ENCODE data around the gene AQP3. TPM values are rescaled to one million over a fixed set of nuclear protein-coding genes. Genes with fewer than 3 reads are reported as not detected.

Gene AQP3
- total and polyA plus RNA-seq, 2 of the 4 experiments (the other 2 are of a cell fraction) = 3.8 to 12.2 TPM

DNA sequence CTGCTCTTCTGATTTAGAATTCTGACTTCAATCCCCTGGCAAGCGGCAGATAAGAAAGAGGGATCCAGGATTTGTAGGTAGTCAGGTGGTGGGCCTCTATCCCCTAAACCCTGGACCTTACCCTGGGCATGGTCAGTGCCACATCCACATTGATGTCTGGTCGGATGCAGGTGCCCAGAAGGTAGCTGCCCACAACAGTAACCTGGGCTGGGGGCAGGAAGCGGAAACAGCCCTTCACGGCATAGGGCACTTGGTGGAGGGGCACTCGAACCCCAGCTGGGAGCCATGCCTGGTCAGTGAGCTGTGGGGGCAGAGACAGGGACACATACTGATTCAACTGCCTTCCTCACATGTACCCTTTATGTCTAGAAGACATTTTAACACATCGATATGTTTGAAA is 22.5 kb upstream of the AQP3 start:
- Histone ChIP-seq H3K18ac (ENCODE audit: low read depth, low read length) (no peak overlapping the region), H4K20me1 (ENCODE audit: insufficient read depth, low read length) (peaks cover 18% of the 10 kb centered on the region), H2BK120ac (ENCODE audit: low read depth, low read length) (no peak overlapping the region), H2AK5ac (ENCODE audit: low read depth, low read length) (no peak overlapping the region), H4K5ac (ENCODE audit: low read depth, low read length) (no peak overlapping the region), H3K27me3 (ENCODE audit: control insufficient read depth, insufficient read depth, low read length) (no peaks in the 10 kb centered on the region), H4K8ac (ENCODE audit: low read depth in 2 of 2, low read length in 2 of 2) (no peak overlapping the region), H3K4ac (ENCODE audit: low read depth, low read length) (no peak overlapping the region), H2BK5ac (ENCODE audit: low read depth, low read length, poor library complexity, severe bottlenecking) (no peak overlapping the region), H3K14ac (replicated peaks; ENCODE audit: low read depth, low read length) (no peak overlapping the region), H3K56ac (ENCODE audit: extremely low read depth, insufficient read depth, low read length) (no peak overlapping the region), H3K36me3 (ENCODE audit: control insufficient read depth, insufficient read depth, low read length) (peaks cover 65% of the 10 kb centered on the region), H4K91ac (ENCODE audit: insufficient read depth, low read depth, low read length) (no peak overlapping the region), H2AFZ (replicated peaks; ENCODE audit: low read length, poor library complexity) (no peak overlapping the region), H3K9ac (ENCODE audit: low read depth, low read length) (no peak overlapping the region), H3K9me3 (ENCODE audit: control insufficient read depth, insufficient read depth, low read length) (no peaks in the 10 kb centered on the region), H3K4me3 (ENCODE audit: insufficient read depth, low read depth, low read length) (no peak overlapping the region), H3K23ac (ENCODE audit: low read depth, low read length) (no peak overlapping the region), H3K27ac (ENCODE audit: insufficient read depth, low read length) (no peak overlapping the region), H3K4me2 (ENCODE audit: low read depth, low read length) (no peak overlapping the region), H3K9me1 (ENCODE audit: insufficient read depth, low read length) (peaks cover 8% of the 10 kb centered on the region; the same call in 1 of the 2 replicates), H2BK15ac (ENCODE audit: low read depth, low read length) (no peak overlapping the region), H2BK20ac (ENCODE audit: low read depth, low read length) (no peak overlapping the region), H3K4me1 (ENCODE audit: control insufficient read depth, insufficient read depth, low read length) (peaks cover 3% of the 10 kb centered on the region; the same call in 1 of the 2 replicates), H3K79me1 (ENCODE audit: low read depth in 1 of 2, low read length in 2 of 2) (peaks cover 10 to 46% of the 10 kb centered on the region in 2 experiments; a peak in 3 of 4 replicates), H2AK9ac (replicated peaks; ENCODE audit: low read depth, low read length, poor library complexity) (no peak overlapping the region)
- BruUV-seq (replicated peaks) = no TSS peak
- TF ChIP-seq RAD21 (IDR thresholded peaks at IDR 0.05; ENCODE audit: low read length) (no peak), CTCF (conservative IDR thresholded peaks at IDR 0.05; ENCODE audit: low read depth, low read length) (no peak), RCOR1 (IDR thresholded peaks at IDR 0.05; ENCODE audit: insufficient replicate concordance, low read length) (no peak), POLR2A (IDR thresholded peaks at IDR 0.05; ENCODE audit: low read depth, low read length) (no peak)
- intact Hi-C loops (cut with micrococcal nuclease) (loop anchor here (5.0 kb wide), 1 partner anchor 47 kb away; no protein-coding TSS in a partner anchor), dilution Hi-C loops (cut with HindIII; ENCODE audit: low sequenced_read_pairs, unreplicated experiment) (loop anchor here (25.0 kb wide), 1 partner anchor 183 kb away; the partner anchor contains the start of gene NFX1), in situ Hi-C loops (cut with MboI; ENCODE audit: low sequenced_read_pairs) (loop anchor here (5.0 kb wide), 2 partner anchors 98 to 178 kb away; partner anchors contain the start of gene NFX1)
- DNase-seq (no peak), ATAC-seq (ENCODE audit: low read depth) (no peak)
- 100% methylated on average over 3 of the region's 6 CpGs; no CpG with 5 or more reads in 1 of the 2 experiments for WGBS, 2 experiments (ENCODE audit: extremely low coverage in 2 of 2, insufficient read length in 1 of 2)
- CTCF ChIA-PET = no interaction called here
- POLR2A ChIA-PET (ENCODE audit: unreplicated experiment) = no interaction called here
